GM23338 (cell line): ENCODE data around the gene MTX3. TPM values are rescaled to one million over a fixed set of nuclear protein-coding genes. Genes with fewer than 3 reads are reported as not detected.

Experiments used
- ATAC-seq: fragments of 200-7000 bp; cut with Tn5 transposase; 3 replicates; pipeline ENCODE4 v1.9.1; 2020
- DNase-seq: peaks from one replicate; pipeline ENCODE4 v3.0.0-alpha.2; 2015; ENCODE audit warnings: low spot score
- H2AFZ ChIP-seq: fragments of 200-600 bp; sonication (generic); 2 replicates; pipeline ENCODE4 v1.8.0; 2016; ENCODE audit warnings: antibody characterized with exemption, mild to moderate bottlenecking, moderate library complexity
- H3F3A ChIP-seq: fragments of 200-600 bp; sonication (generic); replicated peaks from 2 replicates; pipeline ENCODE4 v1.8.0; 2017; ENCODE audit warnings: antibody characterized with exemption, mixed run types, low read depth
- H3K27ac ChIP-seq: fragments of 200-600 bp; sonication (generic); 2 replicates; pipeline ENCODE4 v1.6.1; 2016; ENCODE audit warnings: low read depth
- H3K27me3 ChIP-seq: fragments of 200-600 bp; sonication (generic); 2 replicates; pipeline ENCODE4 v1.8.0; 2016; ENCODE audit warnings: mild to moderate bottlenecking, mixed run types, moderate library complexity; ENCODE audit not compliant: insufficient read depth
- H3K36me3 ChIP-seq: fragments of 200-600 bp; sonication (generic); 2 replicates; pipeline ENCODE4 v1.8.0; 2016; ENCODE audit warnings: mild to moderate bottlenecking; ENCODE audit not compliant: insufficient read depth
- H3K4me1 ChIP-seq: fragments of 200-600 bp; sonication (generic); 2 replicates; pipeline ENCODE4 v1.8.0; 2016; ENCODE audit warnings: mild to moderate bottlenecking, moderate library complexity; ENCODE audit not compliant: insufficient read depth
- H3K4me2 ChIP-seq: fragments of 200-600 bp; sonication (generic); 2 replicates; pipeline ENCODE4 v1.7.1; 2017; ENCODE audit warnings: mixed run types
- H3K4me3 ChIP-seq: fragments of 200-600 bp; sonication (generic); 2 replicates; pipeline ENCODE4 v1.6.1; 2016; ENCODE audit warnings: mixed run types
- H3K79me2 ChIP-seq: fragments of 200-600 bp; sonication (generic); replicated peaks from 2 replicates; pipeline ENCODE4 v1.8.0; 2017; ENCODE audit warnings: mild to moderate bottlenecking; ENCODE audit not compliant: insufficient read depth
- H3K9me2 ChIP-seq: fragments of 200-600 bp; sonication (generic); 2 replicates; pipeline ENCODE4 v1.8.0; 2017; ENCODE audit not compliant: insufficient read depth
- H4K20me1 ChIP-seq: fragments of 200-600 bp; sonication (generic); replicated peaks from 2 replicates; pipeline ENCODE4 v1.8.0; 2017; ENCODE audit warnings: mild to moderate bottlenecking; ENCODE audit not compliant: insufficient read depth
- H3K27ac Mint-ChIP-seq: 2 replicates; pipeline ENCODE4 v1.8.0; 2020; ENCODE audit warnings: inconsistent platforms, mild to moderate bottlenecking, moderate library complexity, mixed read lengths
- H3K27me3 Mint-ChIP-seq: 3 replicates; pipeline ENCODE4 v1.8.0; 2022; ENCODE audit warnings: low read depth, mild to moderate bottlenecking, moderate library complexity, mixed read lengths, inconsistent platforms; ENCODE audit not compliant: insufficient read depth, poor library complexity
- H3K36me3 Mint-ChIP-seq: 3 replicates; pipeline ENCODE4 v1.8.0; 2021; ENCODE audit warnings: low read depth, mild to moderate bottlenecking, inconsistent platforms, moderate library complexity, mixed read lengths
- H3K4me1 Mint-ChIP-seq: 3 replicates; pipeline ENCODE4 v1.8.0; 2020; ENCODE audit warnings: mild to moderate bottlenecking, inconsistent platforms, mixed read lengths
- H3K4me3 Mint-ChIP-seq: 3 replicates; pipeline ENCODE4 v1.8.0; 2021; ENCODE audit warnings: moderate library complexity, mild to moderate bottlenecking, inconsistent platforms, mixed read lengths
- H3K9me3 Mint-ChIP-seq: 3 replicates; pipeline ENCODE4 v1.8.0; 2020; ENCODE audit warnings: moderate library complexity, mild to moderate bottlenecking, inconsistent platforms, mixed read lengths
- CTCF ChIP-seq, 2 experiments: fragments of 200-600 bp in 1 of 2; sonication (generic) in 1 of 2; conservative IDR thresholded peaks; 2 replicates each; pipeline versions ENCODE4 v1.5.1 to v1.6.1; 2016 to 2017; ENCODE audit warnings: antibody characterized with exemption in 2 of 2, low read depth in 2 of 2, mild to moderate bottlenecking in 2 of 2, moderate library complexity in 1 of 2
- ETS1 ChIP-seq: IDR thresholded peaks from 2 replicates; pipeline ENCODE4 v1.6.1; 2016; ENCODE audit warnings: antibody characterized with exemption
- EZH2phosphoT487 ChIP-seq: fragments of 200-600 bp; sonication (generic); IDR thresholded peaks from one replicate; pipeline ENCODE4 v1.8.1; 2018; ENCODE audit warnings: antibody characterized with exemption; ENCODE audit not compliant: unreplicated experiment
- JUNB ChIP-seq: IDR thresholded peaks from one replicate; pipeline ENCODE4 v1.6.1; 2016; ENCODE audit warnings: antibody characterized with exemption; ENCODE audit not compliant: unreplicated experiment
- NANOG ChIP-seq: IDR thresholded peaks from 2 replicates; pipeline ENCODE4 v1.6.1; 2016; ENCODE audit warnings: antibody characterized with exemption, borderline replicate concordance
- POLR2AphosphoS5 ChIP-seq: IDR thresholded peaks from 2 replicates; pipeline ENCODE4 v1.6.1; 2016; ENCODE audit warnings: antibody characterized with exemption, low read depth
- REST ChIP-seq: IDR thresholded peaks from one replicate; pipeline ENCODE4 v1.6.1; 2018; ENCODE audit warnings: antibody characterized with exemption; ENCODE audit not compliant: unreplicated experiment
- STAT1 ChIP-seq: IDR thresholded peaks from one replicate; pipeline ENCODE4 v1.6.1; 2016; ENCODE audit warnings: antibody characterized with exemption; ENCODE audit not compliant: unreplicated experiment
- ZNF114 ChIP-seq: fragments of 250-450 bp; sonication (Bioruptor Pico); IDR thresholded peaks from 2 replicates; pipeline ENCODE4 v1.5.0; 2020; ENCODE audit warnings: mild to moderate bottlenecking, moderate library complexity
- ZNF331 ChIP-seq: fragments of 250-450 bp; sonication (Bioruptor Pico); IDR thresholded peaks from 2 replicates; pipeline ENCODE4 v1.5.0; 2020; ENCODE audit warnings: low read depth, mild to moderate bottlenecking, moderate library complexity
- ZNF462 ChIP-seq: fragments of 250-450 bp; sonication (Bioruptor Pico); IDR thresholded peaks from 2 replicates; pipeline ENCODE4 v1.5.0; 2020; ENCODE audit warnings: mild to moderate bottlenecking, moderate library complexity
- polyA plus RNA-seq: library from polyadenylated mRNA; unstranded; fragments of >200 nt; fragmentation: Nextera tagmentation; extraction: Ambion mirVana; gene quantifications from 2 replicates; pipeline ENCODE4 v1.2.1, GENCODE V29; 2016
- total RNA-seq: library from RNA; depleted of rRNA; stranded (reverse); fragments of >200 nt; shearing (Covaris generic); gene quantifications from 2 replicates; pipeline ENCODE4 v1.2.3, GENCODE V29; 2014

MTX3 gene
- total and polyA plus RNA-seq, 2 experiments from 2014 or later, result 11.3 to 33.8 TPM

GRCh38 chr5:79954620-79955019, 36.4 kb downstream of the MTX3 start (continued):
- TF ChIP-seq ZNF462 (CRISPR knock-in tag) (no peak), STAT1 (no peak), CTCF (conservative IDR thresholded peaks at IDR 0.05; ENCODE audit: low read depth in 2 of 2) (no peak), ZNF331 (CRISPR knock-in tag) (no peak)

- Histone ChIP-seq H3K36me3 (no peaks in the 10 kb centered on the region), H2AFZ (no peak overlapping the region), H3F3A (no peaks in the 10 kb centered on the region), H4K20me1 (no peaks in the 10 kb centered on the region), H3K4me3 (no peak overlapping the region), H3K9me2 (peaks cover 17% of the 10 kb centered on the region; the same call in 1 of the 2 replicates), H3K27me3 (no peaks in the 10 kb centered on the region), H3K4me1 (no peaks in the 10 kb centered on the region), H3K27ac (no peak overlapping the region), H3K4me2 (no peak overlapping the region), H3K79me2 (no peaks in the 10 kb centered on the region)
- Mint-ChIP-seq H3K9me3 (no peaks in the 10 kb centered on the region), H3K27me3 (peaks cover 2% of the 10 kb centered on the region), H3K27ac (no peak overlapping the region), H3K36me3 (no peaks in the 10 kb centered on the region), H3K4me3 (no peak overlapping the region), H3K4me1 (no peaks in the 10 kb centered on the region)
- ATAC-seq (no peak), DNase-seq (no peak)
- TF ChIP-seq REST (no peak), JUNB (no peak), CTCF (conservative IDR thresholded peaks at IDR 0.05; ENCODE audit: low read depth in 2 of 2) (no peak), STAT1 (no peak), POLR2AphosphoS5 (no peak), ZNF114 (no peak), EZH2phosphoT487 (no peak), NANOG (no peak), ETS1 (no peak)
Measured at GRCh38 chr5:79947567-79947966, 43.5 kb downstream of the MTX3 start.
